CD4-positive, alpha-beta T cell treated with Interleukin-15 for 4 hours (primary cell): ENCODE data around the gene FKBP14.
A peak's percentile ranks its signal among the peaks of the same experiment; 100 is the strongest.

ENCODE experiments used
- DNase-seq: peaks from one replicate; pipeline ENCODE4 v3.0.0-alpha.2; 2020; ENCODE audit warnings: low spot score

FKBP14 gene, protein sequence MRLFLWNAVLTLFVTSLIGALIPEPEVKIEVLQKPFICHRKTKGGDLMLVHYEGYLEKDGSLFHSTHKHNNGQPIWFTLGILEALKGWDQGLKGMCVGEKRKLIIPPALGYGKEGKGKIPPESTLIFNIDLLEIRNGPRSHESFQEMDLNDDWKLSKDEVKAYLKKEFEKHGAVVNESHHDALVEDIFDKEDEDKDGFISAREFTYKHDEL

DNA sequence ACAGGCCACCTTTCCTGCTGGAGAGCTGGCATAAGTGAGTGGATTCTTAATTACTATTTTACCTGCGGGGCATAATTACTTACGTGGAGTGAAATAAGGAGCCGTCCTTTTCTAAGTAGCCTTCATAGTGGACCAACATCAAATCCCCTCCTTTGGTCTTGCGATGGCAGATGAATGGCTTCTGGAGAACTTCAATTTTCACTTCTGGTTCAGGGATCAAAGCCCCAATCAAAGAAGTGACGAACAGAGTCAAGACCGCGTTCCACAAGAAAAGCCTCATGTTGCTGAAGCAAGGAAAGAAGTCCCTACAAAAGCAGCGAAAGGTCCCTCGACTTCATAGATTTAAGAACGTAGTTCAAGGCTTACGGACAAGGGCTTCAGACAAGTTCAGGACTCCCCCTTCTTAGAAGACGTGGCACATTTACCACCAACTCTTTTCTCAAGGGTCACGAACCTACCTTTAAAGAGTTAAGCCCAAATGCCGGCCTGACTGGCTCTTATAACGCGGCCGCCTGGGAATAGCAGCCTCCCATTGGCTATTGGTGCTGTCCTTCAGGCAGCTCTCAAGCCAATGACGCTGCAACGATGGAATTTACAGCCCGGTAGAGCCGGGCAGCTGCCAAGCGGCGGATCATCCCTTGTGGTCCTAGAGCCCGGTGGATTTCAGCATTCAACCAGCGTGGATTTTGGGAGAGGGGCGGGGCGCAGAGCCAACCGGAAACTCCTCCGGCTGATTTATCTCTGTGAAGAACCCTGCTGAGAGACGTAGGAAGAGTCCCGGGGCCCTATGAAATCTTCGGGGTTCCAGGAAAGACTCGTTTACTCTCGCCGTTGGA is at the start of gene FKBP14:
FKBP14 (minus strand) TSS at position 474 of the 836 bp plus-strand sequence; CDS start at position 280, 194 bp downstream.
- DNase-seq = peak; percentile 96

DNA sequence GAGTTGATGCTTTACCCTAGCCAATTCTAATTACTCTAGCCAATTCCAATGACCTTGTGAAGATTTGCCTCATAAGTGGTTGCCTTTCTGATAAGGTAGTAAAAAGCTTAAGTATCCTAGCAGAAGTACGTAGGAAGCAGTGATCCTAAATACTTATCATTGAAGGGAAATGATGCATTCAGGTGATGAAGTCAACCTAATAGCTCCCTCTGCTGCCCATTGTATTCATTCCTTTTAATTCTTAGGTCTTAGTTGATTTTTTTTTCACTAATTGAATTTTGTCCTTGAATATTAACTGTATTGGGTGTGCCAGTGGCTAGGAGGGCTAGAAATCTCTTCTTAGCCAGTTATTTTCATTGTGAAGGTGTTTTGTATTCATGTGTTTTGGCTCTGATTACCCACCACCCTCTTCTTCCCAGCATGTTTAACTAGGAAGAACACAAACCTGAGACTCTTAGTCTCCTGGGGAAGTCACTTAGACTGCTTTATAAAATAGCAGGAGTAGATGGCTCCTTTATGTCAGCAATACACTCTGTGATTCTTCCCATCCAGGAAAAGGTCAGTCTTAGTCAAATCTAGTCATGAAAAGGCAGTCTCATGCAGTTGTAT is 48.0 kb upstream of the FKBP14 start:
- DNase-seq = no peak

DNA sequence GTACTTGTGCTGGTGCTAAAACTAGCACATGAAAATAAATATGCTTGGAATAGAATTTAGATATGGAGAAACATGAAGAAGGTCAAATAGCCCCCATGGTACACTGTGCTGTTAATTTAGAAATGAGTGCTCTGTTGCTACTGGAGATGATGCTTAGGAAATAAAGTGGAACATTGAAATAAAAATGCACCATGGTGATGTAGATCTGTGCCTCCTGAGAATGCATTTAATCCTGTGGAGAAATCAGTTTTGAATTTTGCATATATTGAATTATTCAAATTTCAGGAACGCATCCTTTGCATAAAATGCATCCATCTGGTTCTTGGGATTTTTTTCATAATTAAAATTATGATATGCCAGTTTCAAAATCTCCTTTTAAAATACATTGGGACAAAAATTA is 46.2 kb upstream of the FKBP14 start:
- DNase-seq = no peak

DNA sequence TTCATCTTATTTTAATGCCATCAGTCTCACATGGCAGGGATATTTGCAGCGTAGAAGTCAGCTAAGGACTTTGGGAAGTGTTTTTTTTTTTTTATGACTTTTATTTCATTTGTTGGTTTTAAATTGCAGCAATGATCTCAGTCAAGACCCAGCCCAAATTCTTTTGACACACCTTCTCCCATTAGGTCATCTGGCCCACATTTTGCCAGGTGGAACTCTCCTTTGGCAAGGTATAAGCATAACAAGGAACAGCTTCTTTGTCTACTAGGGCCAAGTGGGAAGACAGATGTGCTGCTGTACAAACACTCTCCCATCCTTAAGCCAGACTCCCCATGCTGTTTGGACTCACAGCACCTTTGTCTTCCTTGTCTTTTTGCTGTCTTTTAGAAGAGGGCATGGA is 43.5 kb upstream of the FKBP14 start:
- DNase-seq = no peak

DNA sequence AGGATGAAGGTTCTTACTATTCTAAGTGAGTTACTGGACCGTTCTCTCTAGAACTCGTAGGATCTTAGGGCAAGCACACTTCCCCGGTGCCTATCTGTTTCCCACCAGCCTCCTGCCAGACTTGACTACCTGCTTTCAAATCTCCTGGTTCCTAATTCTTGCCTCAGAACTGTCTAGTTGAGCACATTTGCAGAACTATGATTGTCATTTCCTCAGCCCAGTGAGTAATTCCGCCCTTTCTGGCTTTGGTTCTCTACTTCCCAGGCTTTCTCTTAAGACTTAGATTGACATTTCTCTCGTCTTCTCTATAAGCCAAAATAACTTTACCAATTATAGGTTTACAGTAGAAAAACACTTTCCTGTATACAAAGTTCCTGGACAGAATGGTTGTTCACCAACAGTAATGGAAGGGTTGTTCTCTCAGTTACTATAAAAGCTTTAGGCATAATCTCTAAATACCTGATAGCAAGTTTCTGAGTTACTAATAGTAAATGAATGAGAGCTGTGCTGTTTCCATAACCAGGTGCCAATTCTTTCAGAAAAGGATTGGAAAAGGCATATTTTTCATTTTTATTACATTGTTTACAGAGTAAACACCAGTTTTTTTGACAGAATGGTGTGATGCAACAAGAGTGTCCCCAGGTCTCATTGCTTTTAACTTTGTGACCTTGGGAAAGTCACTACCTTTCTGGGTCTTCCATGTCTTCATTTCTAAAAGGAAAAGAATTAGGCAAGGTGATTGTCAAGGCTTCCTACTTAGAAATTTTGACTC is 42.8 kb upstream of the FKBP14 start:
- no peak for DNase-seq

DNA sequence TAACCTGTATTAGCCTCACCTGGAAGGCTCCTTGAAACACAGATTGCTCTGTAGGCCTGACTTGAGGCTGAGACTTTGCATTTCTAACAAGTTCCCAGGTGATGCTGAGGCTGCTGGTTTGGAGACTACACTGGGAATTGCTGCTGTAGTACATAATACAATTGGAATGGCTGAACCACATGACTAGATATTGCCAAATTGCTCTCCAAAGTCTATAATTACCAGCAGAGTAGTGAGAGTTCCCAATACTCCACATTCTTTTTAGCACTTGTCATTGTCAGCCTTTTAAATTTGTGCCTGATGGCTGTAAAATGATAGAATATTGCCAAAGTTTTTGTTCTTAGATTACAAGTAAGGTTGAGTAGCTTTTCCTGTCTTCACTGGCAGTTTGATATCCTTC is 41.6 kb upstream of the FKBP14 start:
- no peak for DNase-seq

DNA sequence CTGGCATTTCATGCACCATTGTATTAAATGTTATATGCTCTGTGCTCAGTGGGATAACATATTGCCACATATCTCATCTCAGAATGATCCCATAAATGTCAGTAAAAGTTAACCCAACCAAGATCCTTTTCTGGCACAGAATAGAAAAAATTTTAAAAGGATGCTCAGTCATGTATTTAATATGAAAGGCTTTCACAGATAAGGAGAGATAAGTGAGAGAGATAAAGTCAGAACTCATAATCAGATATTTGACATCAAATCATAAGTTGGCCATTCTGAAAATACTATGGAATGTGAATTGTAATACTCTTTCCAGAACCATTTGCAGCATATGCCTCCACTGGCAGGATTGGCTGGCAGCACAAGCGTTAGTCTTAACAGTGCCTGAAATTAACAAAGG is 40.2 kb upstream of the FKBP14 start:
- DNase-seq = no peak

DNA sequence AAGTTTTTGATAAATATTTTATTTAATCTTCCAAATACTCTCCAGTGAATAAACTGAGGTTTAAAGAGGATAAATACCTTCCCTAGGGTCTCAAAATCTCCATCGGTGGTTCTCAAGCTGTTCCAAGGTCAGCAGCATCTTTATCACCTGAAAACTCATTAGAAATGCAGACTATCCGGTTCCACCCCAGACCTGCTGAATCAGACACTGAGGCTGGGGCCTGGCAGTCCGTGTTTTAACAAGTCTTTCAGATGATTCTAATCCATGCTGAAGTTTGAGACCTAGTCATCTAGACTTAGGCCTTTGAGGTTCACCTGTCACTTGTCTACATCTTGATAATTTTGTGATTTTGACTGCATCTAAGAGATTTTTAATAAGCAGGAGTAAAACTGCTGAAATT is 39.2 kb upstream of the FKBP14 start:
- no peak for DNase-seq

DNA sequence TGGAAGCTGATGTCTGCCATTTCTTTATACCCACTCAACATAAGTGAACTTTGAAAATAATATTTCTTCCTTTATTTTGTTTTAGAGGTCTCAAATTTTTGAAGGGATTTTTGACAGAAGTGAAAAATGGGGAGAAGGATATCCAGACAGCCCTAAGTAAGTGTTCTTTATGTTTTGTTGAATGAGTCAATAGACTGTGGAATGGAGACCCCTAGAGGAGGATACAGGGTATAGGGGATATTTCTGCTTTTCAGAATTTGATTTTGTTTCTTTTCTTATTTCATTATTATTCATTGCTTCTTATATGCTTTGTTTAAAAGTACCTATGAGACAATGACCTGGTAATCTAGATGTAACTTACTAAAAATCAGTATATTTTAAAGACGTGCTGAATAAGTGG is 36.1 kb upstream of the FKBP14 start:
- peak; percentile 10 for DNase-seq

DNA sequence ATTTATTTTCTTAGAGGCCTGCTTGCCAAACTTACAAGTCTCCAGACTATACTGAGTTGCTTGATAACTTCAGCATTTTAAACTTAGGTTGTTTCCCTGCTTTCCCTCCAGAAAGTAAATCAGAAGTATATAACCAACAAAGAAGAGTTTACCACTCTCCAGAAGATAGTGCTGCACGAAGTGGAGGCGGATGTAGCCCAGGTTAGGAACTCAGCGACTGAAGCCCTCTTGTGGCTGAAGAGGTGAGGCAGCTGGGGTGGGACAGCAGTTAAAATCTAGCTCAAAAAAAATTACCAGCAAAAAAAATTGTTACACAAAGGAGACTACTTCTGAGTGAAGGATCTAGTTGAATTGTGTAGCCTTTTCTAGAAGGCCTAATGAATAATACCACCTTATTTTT is 35.3 kb upstream of the FKBP14 start:
- DNase-seq = peak; percentile 27

DNA sequence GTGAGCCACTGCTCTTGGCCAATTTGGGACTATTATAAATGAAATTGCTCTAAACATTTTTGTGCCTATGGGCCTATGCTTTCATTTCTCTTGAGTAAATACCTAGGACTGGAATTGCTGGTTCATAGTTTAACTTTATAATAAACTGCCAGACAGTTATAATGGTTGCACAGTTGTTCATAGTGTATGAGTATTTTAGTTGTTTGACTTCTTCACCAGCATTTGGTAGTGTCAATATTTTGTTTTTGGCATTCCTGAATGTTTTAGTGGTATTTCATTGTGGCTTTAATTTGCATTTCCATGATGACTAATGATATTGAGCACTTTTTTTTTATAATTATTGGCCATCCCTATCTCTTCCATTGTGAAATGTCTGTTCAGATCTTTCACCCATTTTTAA is 31.2 kb upstream of the FKBP14 start:
- DNase-seq = no peak

DNA sequence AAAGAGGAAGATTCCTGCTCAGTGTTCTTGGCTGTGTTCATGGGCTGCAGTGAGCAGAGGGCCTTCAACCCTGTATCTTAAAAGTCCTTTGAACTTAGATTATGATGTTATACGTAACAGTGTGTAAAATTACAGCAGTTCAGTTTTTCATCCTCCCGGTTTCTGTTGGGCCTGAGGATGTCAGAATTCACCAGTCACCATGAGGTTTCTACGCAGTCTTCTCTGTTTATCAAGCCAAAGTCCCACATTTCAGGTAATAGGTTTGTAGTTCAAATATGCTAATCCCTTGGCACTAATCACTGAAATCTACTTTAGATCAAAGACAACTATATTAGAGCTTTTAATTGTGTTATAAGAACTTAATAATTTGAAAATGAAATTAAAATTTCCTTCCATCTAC is 26.6 kb upstream of the FKBP14 start:
- DNase-seq = no peak

DNA sequence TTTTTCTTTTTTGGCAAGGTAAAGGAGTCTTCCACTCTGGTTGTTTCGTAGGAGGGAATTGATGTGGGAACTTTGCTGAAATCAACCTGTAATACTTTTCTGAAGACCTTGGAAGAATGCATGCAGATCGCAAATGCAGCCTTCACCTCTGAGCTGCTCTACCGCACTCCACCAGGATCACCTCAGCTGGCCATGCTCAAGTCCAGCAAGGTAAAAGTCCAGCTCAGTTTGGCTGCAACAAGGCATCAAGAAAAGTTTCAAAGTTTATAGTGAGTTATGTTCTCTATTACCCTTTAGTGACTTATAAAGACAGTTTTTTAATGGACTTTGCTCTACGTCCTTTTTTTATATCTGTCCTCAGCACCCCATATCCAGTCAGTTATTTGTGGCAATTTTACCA is 22.7 kb upstream of the FKBP14 start:
- DNase-seq = no peak

DNA sequence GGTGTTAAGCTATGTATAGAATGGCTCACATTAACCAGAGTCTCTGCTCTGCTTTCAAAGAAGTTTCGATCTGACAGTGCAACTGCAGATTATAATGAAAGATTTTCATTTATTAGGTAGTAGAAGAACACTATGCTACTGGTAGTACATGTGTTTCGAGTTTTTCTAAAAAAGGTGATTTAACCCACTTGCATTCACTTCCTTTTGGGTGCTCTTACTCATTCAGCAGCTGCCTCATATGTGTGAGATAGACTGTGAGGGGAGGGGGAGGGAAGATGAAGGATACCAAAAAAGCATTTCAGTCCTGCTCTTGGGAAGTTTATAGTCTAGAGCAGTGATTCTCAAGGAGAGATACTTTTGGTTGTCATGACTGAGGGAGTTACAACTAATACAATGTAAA is 22.1 kb upstream of the FKBP14 start:
- DNase-seq = no peak

DNA sequence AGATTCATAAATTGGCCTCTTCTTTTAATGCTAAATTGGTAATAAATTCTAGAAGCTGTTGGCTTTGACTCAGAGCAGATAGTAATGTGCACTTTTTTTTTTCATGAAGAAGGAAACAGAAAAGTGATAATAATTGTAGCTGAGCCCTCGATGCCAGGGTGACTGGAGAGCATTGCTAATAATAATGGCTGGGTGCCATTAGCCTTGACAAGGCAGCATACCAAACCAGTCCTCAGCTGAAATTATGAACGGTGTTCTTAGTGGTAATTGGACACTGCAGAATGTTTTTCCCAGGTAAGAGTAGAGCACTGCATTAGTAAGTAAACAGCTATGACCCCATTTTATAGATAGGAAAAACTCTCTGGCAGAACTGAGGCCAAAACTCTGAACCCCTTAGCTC is 20.6 kb upstream of the FKBP14 start:
- DNase-seq = no peak

DNA sequence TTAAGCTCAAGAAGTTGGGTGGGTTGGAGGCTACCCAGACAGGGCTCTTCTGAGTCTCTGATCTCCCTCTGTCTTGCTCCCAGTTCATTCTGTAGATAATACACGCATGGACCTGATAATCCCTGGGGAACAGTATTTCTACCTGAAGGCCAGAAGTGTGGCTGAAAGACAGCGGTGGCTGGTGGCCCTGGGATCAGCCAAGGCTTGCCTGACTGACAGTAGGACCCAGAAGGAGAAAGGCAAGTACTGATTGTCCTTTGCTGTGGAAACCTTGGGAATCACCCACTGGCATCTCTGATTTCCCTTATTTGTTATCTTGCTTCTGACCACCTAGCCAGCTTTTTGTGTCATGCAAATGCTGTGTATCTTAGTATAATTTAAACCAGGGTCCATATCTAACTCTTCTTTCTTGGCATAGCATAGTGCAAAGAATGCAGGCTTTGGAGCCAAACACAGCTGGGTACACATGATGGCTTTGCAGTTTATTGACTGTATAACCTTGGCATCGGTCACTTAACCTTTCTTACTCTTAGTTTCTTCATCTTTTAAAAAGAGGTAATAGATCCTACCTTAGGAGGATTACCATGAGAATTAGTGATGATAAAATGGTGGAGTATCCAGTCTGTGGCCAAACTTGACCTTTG is 19.7 kb upstream of the FKBP14 start:
- no peak for DNase-seq

DNA sequence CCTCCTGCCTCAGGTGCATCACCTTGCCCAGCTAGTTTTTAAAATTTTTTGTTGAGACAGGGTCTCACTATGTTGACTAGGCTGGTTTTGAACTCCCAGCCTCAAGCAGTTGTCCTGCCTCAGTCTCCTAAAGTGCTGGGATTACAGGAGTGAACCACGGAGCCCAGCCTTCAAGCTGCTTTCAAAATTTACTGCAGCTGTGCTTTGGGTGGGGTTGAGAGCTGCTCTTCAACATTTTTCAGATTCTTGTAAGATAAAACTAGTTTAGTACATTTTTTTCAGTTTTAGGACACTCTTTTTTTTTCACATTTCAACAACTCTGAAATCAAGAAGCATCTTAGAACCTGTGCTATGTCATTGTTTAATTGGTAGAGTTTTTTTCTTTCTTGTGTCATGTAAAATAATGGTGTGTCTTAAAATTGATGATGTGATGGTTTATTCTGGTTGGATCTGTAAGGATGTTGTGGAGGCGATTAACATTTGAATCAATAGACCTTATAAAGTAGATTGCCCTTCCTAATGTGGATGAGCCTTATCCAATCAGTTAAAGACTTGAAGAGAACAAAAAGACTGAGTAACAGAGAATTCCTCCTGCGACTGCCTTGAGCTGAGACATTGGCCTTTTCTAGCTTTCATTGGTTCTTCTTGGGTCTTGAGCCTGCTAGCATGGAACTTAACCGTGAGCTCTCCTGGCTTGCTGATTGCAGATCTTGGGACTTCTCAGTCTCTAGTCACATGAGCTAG is 15.2 kb upstream of the FKBP14 start:
- DNase-seq = no peak

DNA sequence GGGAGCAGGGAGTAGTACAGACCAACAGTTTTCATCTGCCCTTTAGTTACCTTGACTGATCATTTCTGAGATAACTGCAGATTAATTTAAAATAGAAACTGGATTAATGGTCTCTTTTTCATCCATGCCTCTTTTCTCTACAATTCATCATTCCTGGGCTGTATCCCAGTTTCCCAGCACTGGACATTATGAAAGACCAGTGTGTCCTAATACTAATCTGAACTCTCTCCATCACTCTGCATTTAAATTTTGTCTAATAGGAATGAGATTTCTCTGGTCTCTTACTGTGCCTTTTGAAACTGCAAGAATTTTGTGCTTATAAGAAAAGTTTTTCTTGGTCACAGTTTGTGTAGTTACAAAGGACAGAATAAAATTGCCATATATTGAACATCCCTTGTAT is 14.4 kb upstream of the FKBP14 start:
- DNase-seq = no peak

DNA sequence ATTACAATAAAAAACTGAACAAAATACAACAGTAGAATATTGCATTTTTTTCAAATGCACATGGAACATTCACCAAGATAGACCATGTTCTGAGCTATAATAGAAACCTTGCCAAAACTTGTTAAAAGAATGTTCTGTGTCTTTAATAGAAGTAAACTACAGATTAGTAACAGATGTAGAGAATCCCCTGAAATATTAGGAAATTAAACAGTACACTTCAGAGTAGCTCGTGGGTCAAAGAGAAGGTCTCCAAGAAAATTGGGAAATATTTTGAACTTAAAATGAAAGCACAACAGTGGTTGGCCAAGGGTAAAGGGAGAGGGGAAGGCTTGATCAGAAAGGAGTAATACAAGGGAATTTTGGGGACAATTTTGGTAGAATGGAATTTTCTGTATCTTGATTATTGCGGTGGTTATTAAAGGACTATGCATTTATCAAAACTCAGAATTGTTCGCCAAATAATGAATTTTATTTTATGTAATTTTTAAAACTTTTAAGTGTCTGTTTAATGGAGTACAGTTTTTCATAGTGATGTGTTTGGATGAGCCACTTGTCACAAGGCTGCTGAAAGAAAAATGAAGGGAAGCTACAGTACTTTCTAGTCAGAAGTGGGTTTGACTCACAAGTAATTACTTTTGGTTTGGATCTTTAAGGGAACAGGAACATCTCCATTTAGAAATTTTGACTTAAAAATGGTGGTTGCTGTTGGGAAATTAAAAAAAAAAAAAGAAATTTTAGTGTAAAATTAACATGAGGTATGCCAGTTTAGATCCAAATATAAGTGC is 11.9 kb upstream of the FKBP14 start:
- DNase-seq = no peak

DNA sequence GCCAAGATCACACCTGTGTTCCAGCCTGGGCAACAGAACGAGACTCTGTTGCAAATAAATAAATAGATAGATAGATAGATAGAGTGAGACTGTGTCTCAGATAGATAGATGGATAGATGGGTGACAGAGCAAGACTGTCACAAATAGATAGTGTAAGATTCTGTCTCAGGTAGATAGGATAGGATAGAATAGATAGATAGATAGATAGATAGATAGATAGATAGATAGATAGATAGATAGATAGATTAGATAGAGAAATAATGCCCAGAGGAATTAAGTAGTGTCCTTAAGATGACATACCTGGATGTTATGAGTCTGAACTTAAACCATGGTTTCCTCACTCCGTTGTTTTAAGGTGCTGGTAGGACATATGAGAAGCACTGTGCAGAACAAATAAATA is 9.7 kb upstream of the FKBP14 start:
- no peak for DNase-seq

DNA sequence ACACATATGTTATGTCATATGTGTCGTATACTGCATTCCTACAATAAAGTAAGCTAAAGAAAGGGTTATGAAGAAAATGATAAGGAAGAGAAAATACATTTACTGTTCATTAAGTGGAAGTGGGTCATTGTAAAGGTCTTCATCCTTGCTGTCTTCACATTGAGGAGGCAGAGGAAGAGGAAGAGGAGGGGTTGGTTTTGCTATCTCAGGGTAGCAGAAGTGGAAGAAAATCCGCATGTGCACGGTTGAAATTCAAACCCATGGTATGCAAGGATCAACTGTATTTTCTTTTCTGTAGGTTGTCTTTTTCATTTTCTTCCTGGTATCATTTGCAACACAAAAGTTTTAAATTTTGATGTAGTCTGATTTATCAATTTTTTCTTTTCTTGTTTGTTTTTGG is 8.0 kb upstream of the FKBP14 start:
- no peak for DNase-seq
